PC-9 (cell line): ENCODE results near the gene AUTS2.

Source experiments
- CTCF ChIP-seq: fragments of 200-600 bp; sonication (generic); conservative IDR thresholded peaks from 2 replicates; pipeline ENCODE4 v1.6.1; 2017; ENCODE audit warnings: mixed run types, antibody characterized with exemption, mild to moderate bottlenecking, moderate library complexity
- EZH2 ChIP-seq: fragments of 200-600 bp; sonication (generic); IDR thresholded peaks from 2 replicates; pipeline ENCODE4 v1.8.0; 2017; ENCODE audit warnings: antibody characterized with exemption, low read depth

- TF ChIP-seq CTCF (no peak), EZH2 (no peak)
Observed at GRCh38 chr7:70771451-70771850, 1173.2 kb downstream of the AUTS2 start.
